ENCODE data around the gene GNAO1. TPM values are rescaled to one million over a fixed set of nuclear protein-coding genes. Genes with fewer than 3 reads are reported as not detected.

The GNAO1 gene
- polyA plus RNA-seq, 1 of the 3 experiments (the other 2 are of a cell fraction): 0.30 TPM

- Histone ChIP-seq H3K27ac (ENCODE audit: low read depth in 2 of 2, low read length in 1 of 2) (no peak overlapping the region), H3K9ac (no peak overlapping the region), H3K4me2 (no peak overlapping the region), H3K79me2 (ENCODE audit: insufficient read depth) (no peaks in the 10 kb centered on the region), H3K9me3 (no peaks in the 10 kb centered on the region), H3K4me1 (ENCODE audit: control insufficient read depth in 1 of 2, insufficient read depth in 2 of 2, low read depth in 1 of 2, low read length in 1 of 2) (peaks cover 0 to 35% of the 10 kb centered on the region in 2 experiments; a peak in 1 of 4 replicates), H3K36me3 (replicated peaks in 1 of 2; ENCODE audit: control insufficient read depth in 1 of 2, insufficient read depth in 2 of 2, low read length in 1 of 2) (no peaks in the 10 kb centered on the region), H4K20me1 (ENCODE audit: insufficient read depth) (no peaks in the 10 kb centered on the region), H3F3A (replicated peaks; ENCODE audit: insufficient read depth) (no peaks in the 10 kb centered on the region), H3K4me3 (ENCODE audit: low read depth in 2 of 2, low read length in 1 of 2) (no peak overlapping the region), H3K27me3 (ENCODE audit: insufficient read depth) (no peaks in the 10 kb centered on the region; the same call in 1 of the 2 replicates), H3K9me2 (no peaks in the 10 kb centered on the region), H2AFZ (ENCODE audit: low read depth) (no peak overlapping the region)
- POLR2A ChIA-PET: no interaction called here
- no peak for DNase-seq
- WGBS (ENCODE audit: low lambda C conversion rate): 78% methylated on average over 4 of the region's 7 CpGs
- TF ChIP-seq SIN3A (IDR thresholded peaks at IDR 0.05; ENCODE audit: borderline replicate concordance, low read depth, low read length) (no peak), CTCF (IDR thresholded peaks at IDR 0.05) (no peak), SMC3 (IDR thresholded peaks at IDR 0.05; ENCODE audit: low read depth, low read length) (no peak)
- CTCF ChIA-PET: interaction anchor here (0.6 to 1.5 kb wide), 6 partner anchors 17 to 395 kb away, joined by 3 to 5 read pairs (median 4); no protein-coding TSS in a partner anchor
Observed at GRCh38 chr16:56315955-56316354, 124.7 kb downstream of the GNAO1 start.

GRCh38 chr16:56316545-56316944 is 125.3 kb downstream of the GNAO1 start:
- H3K27ac ChIP-seq (ENCODE audit: low read depth in 2 of 2, low read length in 1 of 2): no peak overlapping the region
- H3K79me2 ChIP-seq (ENCODE audit: insufficient read depth): no peaks in the 10 kb centered on the region
- ChIA-PET CTCF (interaction anchor here (1.0 to 7.0 kb wide), 5 partner anchors 16 to 373 kb away, joined by 3 to 104 read pairs (median 21); no protein-coding TSS in a partner anchor), POLR2A (no interaction called here)
- no peaks in the 10 kb centered on the region for H3K9me2 ChIP-seq
- no peaks in the 10 kb centered on the region for H3F3A ChIP-seq (replicated peaks; ENCODE audit: insufficient read depth)
- peaks cover 0 to 30% of the 10 kb centered on the region in 2 experiments; a peak in 1 of 4 replicates for H3K4me1 ChIP-seq (ENCODE audit: control insufficient read depth in 1 of 2, insufficient read depth in 2 of 2, low read depth in 1 of 2, low read length in 1 of 2)
- H3K4me2 ChIP-seq: no peak overlapping the region
- no peak overlapping the region for H2AFZ ChIP-seq (ENCODE audit: low read depth)
- 43% methylated on average over 7 of the region's 7 CpGs for WGBS (ENCODE audit: low lambda C conversion rate)
- no peak for DNase-seq
- no peaks in the 10 kb centered on the region; the same call in 1 of the 2 replicates for H3K27me3 ChIP-seq (ENCODE audit: insufficient read depth)
- H3K9ac ChIP-seq: no peak overlapping the region
- TF ChIP-seq CTCF (IDR thresholded peaks at IDR 0.05): no peak
- no peak for TF ChIP-seq SMC3 (IDR thresholded peaks at IDR 0.05; ENCODE audit: low read depth, low read length)
- no peak for TF ChIP-seq USF2 (IDR thresholded peaks at IDR 0.05; ENCODE audit: borderline replicate concordance, low read depth, low read length)
- no peak for TF ChIP-seq SIN3A (IDR thresholded peaks at IDR 0.05; ENCODE audit: borderline replicate concordance, low read depth, low read length)
- no peak for TF ChIP-seq USF1 (IDR thresholded peaks at IDR 0.05; ENCODE audit: borderline replicate concordance, low read depth)
- no peak for TF ChIP-seq NFIC (IDR thresholded peaks at IDR 0.05; ENCODE audit: borderline replicate concordance)
- no peak for TF ChIP-seq MEF2A (IDR thresholded peaks at IDR 0.05; ENCODE audit: borderline replicate concordance, low read depth)
- no peak for TF ChIP-seq JUND (IDR thresholded peaks at IDR 0.05)
- TF ChIP-seq FOSL2 (IDR thresholded peaks at IDR 0.05; ENCODE audit: borderline replicate concordance, low read depth): no peak
- TF ChIP-seq ELF1 (IDR thresholded peaks at IDR 0.05): no peak
- H3K36me3 ChIP-seq (replicated peaks in 1 of 2; ENCODE audit: control insufficient read depth in 1 of 2, insufficient read depth in 2 of 2, low read length in 1 of 2): no peaks in the 10 kb centered on the region
- H4K20me1 ChIP-seq (ENCODE audit: insufficient read depth): no peaks in the 10 kb centered on the region
- H3K4me3 ChIP-seq (ENCODE audit: low read depth in 2 of 2, low read length in 1 of 2): no peak overlapping the region
- no peaks in the 10 kb centered on the region for H3K9me3 ChIP-seq
